Globus pallidus (tissue), 1 donor: ENCODE measurements around the gene TMEM202.
"Not testable (repeated sequence)": the region's sequence is repeated elsewhere in the genome, so short reads cannot be mapped to it uniquely, and the experiment has no call there.

Experiments used
- DNase-seq: peaks from one replicate; pipeline ENCODE4 v3.0.0-alpha.2; 2015; ENCODE audit warnings: low spot score

The TMEM202 gene

GRCh38 chr15:72397796-72398588 lies at the start of gene TMEM202:
TSS of gene TMEM202 (plus strand) at chr15:72398305. CDS start at chr15:72398327, 22 bp downstream.
- no peak for DNase-seq

GRCh38 chr15:72353266-72353665 lies 44.8 kb upstream of the TMEM202 start:
- no peak for DNase-seq

GRCh38 chr15:72354496-72354895 lies 43.6 kb upstream of the TMEM202 start:
- DNase-seq, result no peak

- DNase-seq, result no peak
Measured at GRCh38 chr15:72358121-72358520, 40.0 kb upstream of the TMEM202 start.

- DNase-seq, result no peak
Measured at GRCh38 chr15:72358650-72359171, 39.4 kb upstream of the TMEM202 start.

GRCh38 chr15:72361176-72361575 lies 36.9 kb upstream of the TMEM202 start:
- no peak for DNase-seq

- DNase-seq, result peak; percentile 31
Measured at GRCh38 chr15:72365844-72366243, 32.3 kb upstream of the TMEM202 start.

- no peak for DNase-seq
Measured at GRCh38 chr15:72368325-72368724, 29.8 kb upstream of the TMEM202 start.

GRCh38 chr15:72368899-72369298 lies 29.2 kb upstream of the TMEM202 start:
- DNase-seq, result peak; percentile 26

GRCh38 chr15:72369964-72370363 lies 28.1 kb upstream of the TMEM202 start:
- DNase-seq, result no peak

GRCh38 chr15:72372361-72372760 lies 25.7 kb upstream of the TMEM202 start:
- DNase-seq, result no peak

- DNase-seq, result no peak
Measured at GRCh38 chr15:72375501-72375845, 22.6 kb upstream of the TMEM202 start.

GRCh38 chr15:72375846-72376581 lies 22.1 kb upstream of the TMEM202 start, which contains the start of gene HEXA:
TSS of gene HEXA (minus strand) at chr15:72376014. CDS start at chr15:72375972, 42 bp downstream.
- DNase-seq, result peak; percentile 88

GRCh38 chr15:72377331-72377730 lies 20.8 kb upstream of the TMEM202 start:
- DNase-seq, result no peak

GRCh38 chr15:72379106-72379505 lies 19.0 kb upstream of the TMEM202 start:
- not testable (repeated sequence) for DNase-seq

GRCh38 chr15:72379856-72380430 lies 18.2 kb upstream of the TMEM202 start:
- no peak for DNase-seq

GRCh38 chr15:72380743-72381142 lies 17.4 kb upstream of the TMEM202 start:
- DNase-seq, result no peak

- DNase-seq, result no peak
Measured at GRCh38 chr15:72382146-72382545, 16.0 kb upstream of the TMEM202 start.

GRCh38 chr15:72387741-72388140 lies 10.4 kb upstream of the TMEM202 start:
- no peak for DNase-seq

- no peak for DNase-seq
Measured at GRCh38 chr15:72389231-72389630, 8.9 kb upstream of the TMEM202 start.

- not testable (repeated sequence) for DNase-seq
Measured at GRCh38 chr15:72396331-72396730, 1.8 kb upstream of the TMEM202 start.

GRCh38 chr15:72398648-72399047 lies 543 bp downstream of the TMEM202 start:
- DNase-seq, result no peak

- no peak for DNase-seq
Measured at GRCh38 chr15:72402726-72403125, 4.6 kb downstream of the TMEM202 start.
